HL-60 (cell line): Measurements from ENCODE around the gene GRAMD2B.

Experiments used
- DNase-seq, 2 experiments: peaks; one replicate each; pipeline ENCODE4 v3.0.0-alpha.2; 2010 to 2020; ENCODE audit warnings: low read depth in 1 of 2, low spot score in 1 of 2
- H3K27ac ChIP-seq: fragments of 250-450 bp; sonication (Bioruptor Pico); replicated peaks from 2 replicates; pipeline ENCODE4 v1.5.1; 2020; ENCODE audit warnings: mild to moderate bottlenecking, moderate library complexity
- H3K27me3 ChIP-seq: fragments of 250-450 bp; sonication (Bioruptor Pico); 2 replicates; pipeline ENCODE4 v1.5.1; 2021; ENCODE audit warnings: mild to moderate bottlenecking, moderate library complexity; ENCODE audit not compliant: insufficient read depth, poor library complexity, severe bottlenecking
- H3K4me3 ChIP-seq: replicated peaks from 2 replicates; pipeline ENCODE4 v1.5.1; 2011; ENCODE audit warnings: mild to moderate bottlenecking, control low read depth, low read length; ENCODE audit not compliant: insufficient read depth
- GABPA ChIP-seq: IDR thresholded peaks from 2 replicates; pipeline ENCODE4 v1.6.1; 2012; ENCODE audit warnings: low read depth
- POLR2AphosphoS5 ChIP-seq: IDR thresholded peaks from 2 replicates; pipeline ENCODE4 v1.6.1; 2012; ENCODE audit warnings: low read depth
- SPI1 ChIP-seq: IDR thresholded peaks from 2 replicates; pipeline ENCODE4 v1.6.1; 2012; ENCODE audit warnings: low read depth, mild to moderate bottlenecking, borderline replicate concordance
- TF ChIP-seq, protein P1 (sequence below): IDR thresholded peaks from 2 replicates; pipeline ENCODE4 v1.6.1; 2012; ENCODE audit warnings: low read depth; ENCODE audit not compliant: insufficient replicate concordance
- TF ChIP-seq, protein P2 (sequence below): IDR thresholded peaks from one replicate; pipeline ENCODE4 v1.5.1; 2011; ENCODE audit warnings: low read length, control low read depth, inconsistent platforms; ENCODE audit not compliant: insufficient read depth

GRAMD2B gene

DNA sequence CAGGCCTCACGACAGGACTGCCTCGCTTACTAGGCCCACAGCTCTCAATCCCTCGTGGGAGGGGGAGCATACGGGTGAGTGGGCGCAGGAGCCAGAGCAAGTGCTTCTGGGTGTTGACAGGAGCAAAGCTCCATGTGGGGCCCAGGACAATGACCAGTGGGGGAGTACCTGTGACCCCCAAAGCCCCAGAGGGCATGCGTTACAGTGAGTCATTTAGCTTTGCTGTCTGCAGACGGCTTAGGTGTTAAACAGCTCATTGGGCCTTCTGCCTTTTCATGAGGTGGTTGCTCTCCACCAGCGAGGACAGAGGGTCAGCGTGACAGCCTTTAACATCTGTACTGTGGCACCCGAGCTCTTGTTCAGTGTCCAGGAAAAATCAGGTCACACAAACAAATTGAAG lies 78.2 kb downstream of the GRAMD2B start:
- TF ChIP-seq GABPA (no peak), SPI1 (no peak), POLR2AphosphoS5 (no peak)
- TF ChIP-seq, protein P1, sequence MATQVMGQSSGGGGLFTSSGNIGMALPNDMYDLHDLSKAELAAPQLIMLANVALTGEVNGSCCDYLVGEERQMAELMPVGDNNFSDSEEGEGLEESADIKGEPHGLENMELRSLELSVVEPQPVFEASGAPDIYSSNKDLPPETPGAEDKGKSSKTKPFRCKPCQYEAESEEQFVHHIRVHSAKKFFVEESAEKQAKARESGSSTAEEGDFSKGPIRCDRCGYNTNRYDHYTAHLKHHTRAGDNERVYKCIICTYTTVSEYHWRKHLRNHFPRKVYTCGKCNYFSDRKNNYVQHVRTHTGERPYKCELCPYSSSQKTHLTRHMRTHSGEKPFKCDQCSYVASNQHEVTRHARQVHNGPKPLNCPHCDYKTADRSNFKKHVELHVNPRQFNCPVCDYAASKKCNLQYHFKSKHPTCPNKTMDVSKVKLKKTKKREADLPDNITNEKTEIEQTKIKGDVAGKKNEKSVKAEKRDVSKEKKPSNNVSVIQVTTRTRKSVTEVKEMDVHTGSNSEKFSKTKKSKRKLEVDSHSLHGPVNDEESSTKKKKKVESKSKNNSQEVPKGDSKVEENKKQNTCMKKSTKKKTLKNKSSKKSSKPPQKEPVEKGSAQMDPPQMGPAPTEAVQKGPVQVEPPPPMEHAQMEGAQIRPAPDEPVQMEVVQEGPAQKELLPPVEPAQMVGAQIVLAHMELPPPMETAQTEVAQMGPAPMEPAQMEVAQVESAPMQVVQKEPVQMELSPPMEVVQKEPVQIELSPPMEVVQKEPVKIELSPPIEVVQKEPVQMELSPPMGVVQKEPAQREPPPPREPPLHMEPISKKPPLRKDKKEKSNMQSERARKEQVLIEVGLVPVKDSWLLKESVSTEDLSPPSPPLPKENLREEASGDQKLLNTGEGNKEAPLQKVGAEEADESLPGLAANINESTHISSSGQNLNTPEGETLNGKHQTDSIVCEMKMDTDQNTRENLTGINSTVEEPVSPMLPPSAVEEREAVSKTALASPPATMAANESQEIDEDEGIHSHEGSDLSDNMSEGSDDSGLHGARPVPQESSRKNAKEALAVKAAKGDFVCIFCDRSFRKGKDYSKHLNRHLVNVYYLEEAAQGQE: no peak
- TF ChIP-seq, protein P2, sequence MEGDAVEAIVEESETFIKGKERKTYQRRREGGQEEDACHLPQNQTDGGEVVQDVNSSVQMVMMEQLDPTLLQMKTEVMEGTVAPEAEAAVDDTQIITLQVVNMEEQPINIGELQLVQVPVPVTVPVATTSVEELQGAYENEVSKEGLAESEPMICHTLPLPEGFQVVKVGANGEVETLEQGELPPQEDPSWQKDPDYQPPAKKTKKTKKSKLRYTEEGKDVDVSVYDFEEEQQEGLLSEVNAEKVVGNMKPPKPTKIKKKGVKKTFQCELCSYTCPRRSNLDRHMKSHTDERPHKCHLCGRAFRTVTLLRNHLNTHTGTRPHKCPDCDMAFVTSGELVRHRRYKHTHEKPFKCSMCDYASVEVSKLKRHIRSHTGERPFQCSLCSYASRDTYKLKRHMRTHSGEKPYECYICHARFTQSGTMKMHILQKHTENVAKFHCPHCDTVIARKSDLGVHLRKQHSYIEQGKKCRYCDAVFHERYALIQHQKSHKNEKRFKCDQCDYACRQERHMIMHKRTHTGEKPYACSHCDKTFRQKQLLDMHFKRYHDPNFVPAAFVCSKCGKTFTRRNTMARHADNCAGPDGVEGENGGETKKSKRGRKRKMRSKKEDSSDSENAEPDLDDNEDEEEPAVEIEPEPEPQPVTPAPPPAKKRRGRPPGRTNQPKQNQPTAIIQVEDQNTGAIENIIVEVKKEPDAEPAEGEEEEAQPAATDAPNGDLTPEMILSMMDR: no peak
- no peak overlapping the region for H3K27ac ChIP-seq
- no peak overlapping the region for H3K4me3 ChIP-seq
- no peak for DNase-seq
- H3K27me3 ChIP-seq: no peaks in the 10 kb centered on the region

DNA sequence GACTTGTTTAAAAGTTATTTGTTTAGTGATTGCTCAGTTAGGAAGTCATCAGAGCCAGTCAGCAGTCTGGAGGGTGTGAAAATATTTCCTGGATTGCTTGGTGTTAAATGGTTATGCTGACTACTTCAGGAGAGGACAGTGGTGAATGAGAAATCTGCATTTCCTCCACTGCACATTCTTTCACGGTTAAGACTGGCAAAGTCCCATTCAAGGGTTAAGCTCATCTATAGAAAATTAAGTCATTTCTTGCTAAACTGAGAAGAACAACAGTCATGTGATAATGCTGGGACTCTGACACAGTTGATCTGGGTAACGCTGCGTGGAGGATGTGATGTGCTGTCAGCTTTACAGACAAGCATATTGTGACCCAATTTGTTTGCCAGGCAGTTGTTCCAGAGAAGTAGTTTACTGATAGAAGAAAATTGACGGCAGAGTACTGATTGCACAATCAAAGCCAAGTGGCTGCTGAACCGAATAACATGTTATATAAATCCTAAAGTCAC lies 80.4 kb downstream of the GRAMD2B start:
- Histone ChIP-seq H3K4me3 (no peak overlapping the region), H3K27me3 (no peaks in the 10 kb centered on the region), H3K27ac (no peak overlapping the region)
- TF ChIP-seq GABPA: no peak
- TF ChIP-seq POLR2AphosphoS5: no peak
- no peak for TF ChIP-seq SPI1
- DNase-seq: no peak

DNA sequence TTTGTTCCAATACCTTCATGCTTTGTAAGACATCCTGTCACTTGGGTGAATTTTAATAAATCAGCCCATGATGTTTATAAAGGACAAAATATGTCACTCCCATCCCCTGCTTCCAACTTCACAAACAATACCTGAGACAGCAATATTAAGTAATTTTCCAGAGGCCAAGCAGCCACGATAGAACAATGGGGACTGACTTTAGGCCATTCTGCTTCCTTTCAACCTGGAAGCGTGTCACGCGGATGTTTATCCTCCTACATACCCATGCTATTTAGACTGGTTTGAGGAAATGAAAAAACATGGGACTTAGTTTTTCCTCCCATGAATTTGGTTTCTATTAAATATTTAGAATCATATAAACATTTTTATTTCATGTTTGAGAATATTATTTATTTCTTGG lies 82.9 kb downstream of the GRAMD2B start:
- DNase-seq: no peak
- Histone ChIP-seq H3K27me3 (no peaks in the 10 kb centered on the region), H3K4me3 (no peak overlapping the region), H3K27ac (no peak overlapping the region)
- TF ChIP-seq, protein P2: no peak
- no peak for TF ChIP-seq POLR2AphosphoS5
- TF ChIP-seq, protein P1: no peak
- TF ChIP-seq SPI1: no peak
- no peak for TF ChIP-seq GABPA

DNA sequence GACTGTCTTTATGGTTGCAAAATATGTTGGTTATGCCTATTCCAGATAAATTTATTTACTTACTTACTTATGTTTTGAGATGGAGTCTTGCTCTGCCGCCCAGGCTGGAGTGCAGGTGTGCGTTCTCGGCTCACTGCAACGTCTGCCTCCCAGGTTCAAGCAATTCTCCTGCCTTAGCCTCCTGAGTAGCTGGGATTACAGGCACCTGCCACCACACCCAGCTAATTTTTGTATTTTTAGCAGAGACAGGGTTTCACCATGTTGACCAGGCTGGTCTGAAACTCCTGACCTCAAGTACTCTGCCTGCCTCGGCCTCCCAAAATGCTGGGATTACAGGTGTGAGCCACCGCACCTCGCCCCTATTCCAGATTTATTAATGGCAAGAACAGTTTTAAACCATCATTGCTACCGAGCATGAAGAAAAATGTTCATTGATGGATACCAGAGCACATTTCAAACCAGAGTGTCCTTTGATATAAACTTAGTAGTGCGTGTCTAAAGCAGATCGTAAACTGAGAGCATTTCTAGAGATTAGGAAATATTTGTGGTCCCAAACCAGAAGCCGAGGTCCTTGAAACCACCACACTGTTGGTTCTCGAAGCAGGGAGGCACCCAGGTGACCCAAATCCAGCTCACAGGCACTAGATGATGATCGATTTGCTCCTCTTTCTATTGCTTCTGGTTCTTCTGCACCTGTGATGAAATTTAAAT lies 85.2 kb downstream of the GRAMD2B start:
- no peak overlapping the region for H3K27ac ChIP-seq
- no peak for DNase-seq
- H3K4me3 ChIP-seq: no peak overlapping the region
- H3K27me3 ChIP-seq: no peaks in the 10 kb centered on the region
- TF ChIP-seq, protein P1: no peak
- TF ChIP-seq GABPA (no peak), SPI1 (no peak), POLR2AphosphoS5 (no peak)
- TF ChIP-seq, protein P2: no peak
